GM21390 (cell line): ENCODE results near the gene CARMIL1.
"Not testable (repeated sequence)": the region's sequence is repeated elsewhere in the genome, so short reads cannot be mapped to it uniquely, and the experiment has no call there.

Source experiments
- ATAC-seq: cut with Tn5 transposase; IDR thresholded peaks from one replicate; pipeline ENCODE4 v1.9.1; 2021; ENCODE audit not compliant: unreplicated experiment

CARMIL1 gene

GRCh38 chr6:25275436-25275835, 3.7 kb upstream of the CARMIL1 start:
- no peak for ATAC-seq

GRCh38 chr6:25277386-25277785, 1.8 kb upstream of the CARMIL1 start:
- no peak for ATAC-seq

GRCh38 chr6:25277857-25278256, 1.3 kb upstream of the CARMIL1 start:
- no peak for ATAC-seq

- ATAC-seq = peak; percentile 12
Measured at GRCh38 chr6:25278261-25278913, 787 bp upstream of the CARMIL1 start.

GRCh38 chr6:25279748-25280343, 672 bp downstream of the CARMIL1 start:
- no peak for ATAC-seq

GRCh38 chr6:25280344-25281074, 1.3 kb downstream of the CARMIL1 start:
- no peak for ATAC-seq

- no peak for ATAC-seq
Measured at GRCh38 chr6:25286891-25287290, 7.7 kb downstream of the CARMIL1 start.

- ATAC-seq = no peak
Measured at GRCh38 chr6:25287941-25288340, 8.8 kb downstream of the CARMIL1 start.

GRCh38 chr6:25288518-25288917, 9.3 kb downstream of the CARMIL1 start:
- no peak for ATAC-seq

- ATAC-seq = no peak
Measured at GRCh38 chr6:25290306-25291060, 11.3 kb downstream of the CARMIL1 start.

GRCh38 chr6:25292384-25292783, 13.2 kb downstream of the CARMIL1 start:
- no peak for ATAC-seq

- ATAC-seq = no peak
Measured at GRCh38 chr6:25295651-25296050, 16.5 kb downstream of the CARMIL1 start.

GRCh38 chr6:25296217-25296905, 17.2 kb downstream of the CARMIL1 start:
- ATAC-seq = no peak

- no peak for ATAC-seq
Measured at GRCh38 chr6:25297039-25297441, 17.9 kb downstream of the CARMIL1 start.

GRCh38 chr6:25297823-25298522, 18.8 kb downstream of the CARMIL1 start:
- no peak for ATAC-seq

GRCh38 chr6:25298523-25298865, 19.3 kb downstream of the CARMIL1 start:
- ATAC-seq = not testable (repeated sequence)

- no peak for ATAC-seq
Measured at GRCh38 chr6:25301362-25301761, 22.2 kb downstream of the CARMIL1 start.

- no peak for ATAC-seq
Measured at GRCh38 chr6:25302151-25302550, 23.0 kb downstream of the CARMIL1 start.

GRCh38 chr6:25302677-25303128, 23.5 kb downstream of the CARMIL1 start:
- ATAC-seq = no peak

GRCh38 chr6:25303254-25303653, 24.1 kb downstream of the CARMIL1 start:
- no peak for ATAC-seq
